Measurements from ENCODE around the gene LUZP1. TPM values are rescaled to one million over a fixed set of nuclear protein-coding genes. Genes with fewer than 3 reads are reported as not detected.

LUZP1 gene
- total RNA-seq, 1 experiment from 2014 or later, result 43.4 TPM

DNA sequence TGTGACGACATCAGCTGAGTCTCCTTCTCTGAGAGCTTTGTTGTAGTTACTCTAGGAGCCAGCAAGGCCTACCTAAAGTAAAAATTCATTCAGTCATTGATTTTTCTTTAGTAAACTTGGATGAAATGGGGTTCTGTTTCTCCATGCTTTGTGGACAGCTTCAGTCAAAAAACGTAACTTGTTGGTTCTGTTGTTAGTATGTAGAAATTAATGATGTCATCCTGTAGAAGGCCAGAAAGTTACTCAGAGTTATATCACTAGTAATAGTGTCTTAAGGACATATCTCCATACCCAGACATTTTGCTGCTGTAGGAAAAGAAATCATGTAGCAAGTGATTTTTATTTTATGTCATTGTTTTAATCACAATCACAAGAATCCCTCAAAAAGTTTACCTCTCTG lies 106.4 kb downstream of the LUZP1 start (continued):
- no peak for TF ChIP-seq FOXJ3 (CRISPR knock-in tag; IDR thresholded peaks at IDR 0.05; ENCODE audit: borderline replicate concordance)
- no peak for TF ChIP-seq ESRRA (CRISPR knock-in tag; IDR thresholded peaks at IDR 0.05; ENCODE audit: borderline replicate concordance)

DNA sequence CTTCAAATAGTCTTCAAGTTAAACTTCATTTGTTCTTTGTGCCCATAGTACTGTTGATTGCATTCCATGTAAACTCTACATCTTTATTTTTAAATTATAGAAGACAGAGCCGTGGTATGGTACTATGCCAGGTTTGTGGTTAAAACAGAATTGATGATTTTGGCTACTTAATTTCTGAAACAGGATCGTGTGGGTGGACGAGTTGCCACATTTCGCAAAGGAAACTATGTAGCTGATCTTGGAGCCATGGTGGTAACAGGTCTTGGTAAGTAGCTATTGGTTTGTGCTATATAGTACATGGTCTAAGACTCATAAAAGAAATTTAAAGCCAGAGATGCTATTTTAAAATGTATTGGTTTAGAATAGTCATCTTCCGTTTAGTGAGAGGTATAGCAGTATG lies 111.4 kb downstream of the LUZP1 start:
- Mint-ChIP-seq H3K9me3 (no peaks in the 10 kb centered on the region), H3K36me3 (peaks cover 84% of the 10 kb centered on the region), H3K27me3 (ENCODE audit: low read depth) (no peaks in the 10 kb centered on the region), H3K27ac (no peak overlapping the region), H3K4me1 (peaks cover 2% of the 10 kb centered on the region; the same call in 1 of the 2 replicates), H3K4me3 (no peak overlapping the region)
- ChIA-PET POLR2A (interaction anchor here (0.6 kb wide), 1 partner anchor 11 kb away, joined by 4 read pairs; no protein-coding TSS in a partner anchor), CTCF (interaction anchor here (1.4 kb wide), 1 partner anchor 10 kb away, joined by 5 read pairs; no protein-coding TSS in a partner anchor)
- DNase-seq (ENCODE audit: low spot score) (no peak), ATAC-seq (no peak)
- TF ChIP-seq ZNF423 (CRISPR knock-in tag; IDR thresholded peaks at IDR 0.05) (no peak), TP53 (CRISPR knock-in tag; IDR thresholded peaks at IDR 0.05) (no peak), NFATC4 (CRISPR knock-in tag; IDR thresholded peaks at IDR 0.05) (no peak), JAZF1 (CRISPR knock-in tag; IDR thresholded peaks at IDR 0.05) (no peak), EMX1 (CRISPR knock-in tag; IDR thresholded peaks at IDR 0.05) (no peak), PRRX2 (CRISPR knock-in tag; IDR thresholded peaks at IDR 0.05) (no peak), ZNF416 (CRISPR knock-in tag; IDR thresholded peaks at IDR 0.05) (no peak), ZNF219 (CRISPR knock-in tag; IDR thresholded peaks at IDR 0.05; ENCODE audit: borderline replicate concordance) (no peak)
- TF ChIP-seq, protein P1, sequence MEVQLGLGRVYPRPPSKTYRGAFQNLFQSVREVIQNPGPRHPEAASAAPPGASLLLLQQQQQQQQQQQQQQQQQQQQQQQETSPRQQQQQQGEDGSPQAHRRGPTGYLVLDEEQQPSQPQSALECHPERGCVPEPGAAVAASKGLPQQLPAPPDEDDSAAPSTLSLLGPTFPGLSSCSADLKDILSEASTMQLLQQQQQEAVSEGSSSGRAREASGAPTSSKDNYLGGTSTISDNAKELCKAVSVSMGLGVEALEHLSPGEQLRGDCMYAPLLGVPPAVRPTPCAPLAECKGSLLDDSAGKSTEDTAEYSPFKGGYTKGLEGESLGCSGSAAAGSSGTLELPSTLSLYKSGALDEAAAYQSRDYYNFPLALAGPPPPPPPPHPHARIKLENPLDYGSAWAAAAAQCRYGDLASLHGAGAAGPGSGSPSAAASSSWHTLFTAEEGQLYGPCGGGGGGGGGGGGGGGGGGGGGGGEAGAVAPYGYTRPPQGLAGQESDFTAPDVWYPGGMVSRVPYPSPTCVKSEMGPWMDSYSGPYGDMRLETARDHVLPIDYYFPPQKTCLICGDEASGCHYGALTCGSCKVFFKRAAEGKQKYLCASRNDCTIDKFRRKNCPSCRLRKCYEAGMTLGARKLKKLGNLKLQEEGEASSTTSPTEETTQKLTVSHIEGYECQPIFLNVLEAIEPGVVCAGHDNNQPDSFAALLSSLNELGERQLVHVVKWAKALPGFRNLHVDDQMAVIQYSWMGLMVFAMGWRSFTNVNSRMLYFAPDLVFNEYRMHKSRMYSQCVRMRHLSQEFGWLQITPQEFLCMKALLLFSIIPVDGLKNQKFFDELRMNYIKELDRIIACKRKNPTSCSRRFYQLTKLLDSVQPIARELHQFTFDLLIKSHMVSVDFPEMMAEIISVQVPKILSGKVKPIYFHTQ (CRISPR knock-in tag; IDR thresholded peaks at IDR 0.05), result no peak
- TF ChIP-seq, protein P2, sequence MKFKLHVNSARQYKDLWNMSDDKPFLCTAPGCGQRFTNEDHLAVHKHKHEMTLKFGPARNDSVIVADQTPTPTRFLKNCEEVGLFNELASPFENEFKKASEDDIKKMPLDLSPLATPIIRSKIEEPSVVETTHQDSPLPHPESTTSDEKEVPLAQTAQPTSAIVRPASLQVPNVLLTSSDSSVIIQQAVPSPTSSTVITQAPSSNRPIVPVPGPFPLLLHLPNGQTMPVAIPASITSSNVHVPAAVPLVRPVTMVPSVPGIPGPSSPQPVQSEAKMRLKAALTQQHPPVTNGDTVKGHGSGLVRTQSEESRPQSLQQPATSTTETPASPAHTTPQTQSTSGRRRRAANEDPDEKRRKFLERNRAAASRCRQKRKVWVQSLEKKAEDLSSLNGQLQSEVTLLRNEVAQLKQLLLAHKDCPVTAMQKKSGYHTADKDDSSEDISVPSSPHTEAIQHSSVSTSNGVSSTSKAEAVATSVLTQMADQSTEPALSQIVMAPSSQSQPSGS (CRISPR knock-in tag; IDR thresholded peaks at IDR 0.05; ENCODE audit: borderline replicate concordance, low read depth), result no peak
- TF ChIP-seq, protein P3, sequence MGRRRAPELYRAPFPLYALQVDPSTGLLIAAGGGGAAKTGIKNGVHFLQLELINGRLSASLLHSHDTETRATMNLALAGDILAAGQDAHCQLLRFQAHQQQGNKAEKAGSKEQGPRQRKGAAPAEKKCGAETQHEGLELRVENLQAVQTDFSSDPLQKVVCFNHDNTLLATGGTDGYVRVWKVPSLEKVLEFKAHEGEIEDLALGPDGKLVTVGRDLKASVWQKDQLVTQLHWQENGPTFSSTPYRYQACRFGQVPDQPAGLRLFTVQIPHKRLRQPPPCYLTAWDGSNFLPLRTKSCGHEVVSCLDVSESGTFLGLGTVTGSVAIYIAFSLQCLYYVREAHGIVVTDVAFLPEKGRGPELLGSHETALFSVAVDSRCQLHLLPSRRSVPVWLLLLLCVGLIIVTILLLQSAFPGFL (CRISPR knock-in tag; IDR thresholded peaks at IDR 0.05; ENCODE audit: borderline replicate concordance), result no peak
- TF ChIP-seq, protein P4, sequence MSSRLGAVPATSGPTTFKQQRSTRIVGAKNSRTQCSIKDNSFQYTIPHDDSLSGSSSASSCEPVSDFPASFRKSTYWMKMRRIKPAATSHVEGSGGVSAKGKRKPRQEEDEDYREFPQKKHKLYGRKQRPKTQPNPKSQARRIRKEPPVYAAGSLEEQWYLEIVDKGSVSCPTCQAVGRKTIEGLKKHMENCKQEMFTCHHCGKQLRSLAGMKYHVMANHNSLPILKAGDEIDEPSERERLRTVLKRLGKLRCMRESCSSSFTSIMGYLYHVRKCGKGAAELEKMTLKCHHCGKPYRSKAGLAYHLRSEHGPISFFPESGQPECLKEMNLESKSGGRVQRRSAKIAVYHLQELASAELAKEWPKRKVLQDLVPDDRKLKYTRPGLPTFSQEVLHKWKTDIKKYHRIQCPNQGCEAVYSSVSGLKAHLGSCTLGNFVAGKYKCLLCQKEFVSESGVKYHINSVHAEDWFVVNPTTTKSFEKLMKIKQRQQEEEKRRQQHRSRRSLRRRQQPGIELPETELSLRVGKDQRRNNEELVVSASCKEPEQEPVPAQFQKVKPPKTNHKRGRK (CRISPR knock-in tag; IDR thresholded peaks at IDR 0.05; ENCODE audit: borderline replicate concordance), result no peak
- TF ChIP-seq, protein P5, sequence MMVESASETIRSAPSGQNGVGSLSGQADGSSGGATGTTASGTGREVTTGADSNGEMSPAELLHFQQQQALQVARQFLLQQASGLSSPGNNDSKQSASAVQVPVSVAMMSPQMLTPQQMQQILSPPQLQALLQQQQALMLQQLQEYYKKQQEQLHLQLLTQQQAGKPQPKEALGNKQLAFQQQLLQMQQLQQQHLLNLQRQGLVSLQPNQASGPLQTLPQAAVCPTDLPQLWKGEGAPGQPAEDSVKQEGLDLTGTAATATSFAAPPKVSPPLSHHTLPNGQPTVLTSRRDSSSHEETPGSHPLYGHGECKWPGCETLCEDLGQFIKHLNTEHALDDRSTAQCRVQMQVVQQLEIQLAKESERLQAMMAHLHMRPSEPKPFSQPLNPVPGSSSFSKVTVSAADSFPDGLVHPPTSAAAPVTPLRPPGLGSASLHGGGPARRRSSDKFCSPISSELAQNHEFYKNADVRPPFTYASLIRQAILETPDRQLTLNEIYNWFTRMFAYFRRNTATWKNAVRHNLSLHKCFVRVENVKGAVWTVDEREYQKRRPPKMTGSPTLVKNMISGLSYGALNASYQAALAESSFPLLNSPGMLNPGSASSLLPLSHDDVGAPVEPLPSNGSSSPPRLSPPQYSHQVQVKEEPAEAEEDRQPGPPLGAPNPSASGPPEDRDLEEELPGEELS (CRISPR knock-in tag; IDR thresholded peaks at IDR 0.05), result no peak
